GM12878 (cell line): Measurements from ENCODE around the gene CLDN7.

Source experiments
- ZNF274 ChIP-seq: IDR thresholded peaks from one replicate; pipeline ENCODE4 v1.8.0; 2011; ENCODE audit not compliant: insufficient read length, insufficient read depth
- TF ChIP-seq, protein P1 (sequence below), 3 experiments: IDR thresholded peaks in 2 of 3; conservative IDR thresholded peaks in 1 of 3; 2 replicates each; pipeline ENCODE4 v1.5.1; 2011; ENCODE audit warnings: low read depth in 3 of 3, low read length in 3 of 3, mild to moderate bottlenecking in 3 of 3, control low read depth in 2 of 3, moderate library complexity in 2 of 3, inconsistent platforms in 1 of 3, mixed read lengths in 1 of 3; ENCODE audit not compliant: control insufficient read depth in 2 of 3, insufficient read depth in 1 of 3; ENCODE audit errors: extremely low read depth in 1 of 3

DNA sequence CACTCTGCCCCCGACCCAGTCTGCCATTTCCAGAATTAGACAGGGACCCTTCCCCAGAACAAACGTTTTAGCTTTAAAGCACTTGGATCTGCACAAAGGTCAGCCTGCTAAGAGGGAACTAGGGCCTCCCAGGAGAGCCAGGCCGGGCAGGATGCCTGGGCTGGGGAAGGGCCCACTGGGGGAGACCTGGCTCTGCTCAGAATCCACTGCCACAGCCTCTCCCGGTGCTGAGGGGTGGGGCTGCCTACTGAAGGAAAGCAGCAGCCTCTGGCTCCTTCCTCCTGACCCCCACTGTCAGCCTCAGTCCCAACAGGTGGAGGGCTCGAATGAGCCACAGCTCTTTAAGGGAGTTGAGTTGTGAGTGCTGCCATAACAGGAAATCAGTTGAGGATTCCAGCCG is 30.5 kb upstream of the CLDN7 start:
- TF ChIP-seq, protein P1, sequence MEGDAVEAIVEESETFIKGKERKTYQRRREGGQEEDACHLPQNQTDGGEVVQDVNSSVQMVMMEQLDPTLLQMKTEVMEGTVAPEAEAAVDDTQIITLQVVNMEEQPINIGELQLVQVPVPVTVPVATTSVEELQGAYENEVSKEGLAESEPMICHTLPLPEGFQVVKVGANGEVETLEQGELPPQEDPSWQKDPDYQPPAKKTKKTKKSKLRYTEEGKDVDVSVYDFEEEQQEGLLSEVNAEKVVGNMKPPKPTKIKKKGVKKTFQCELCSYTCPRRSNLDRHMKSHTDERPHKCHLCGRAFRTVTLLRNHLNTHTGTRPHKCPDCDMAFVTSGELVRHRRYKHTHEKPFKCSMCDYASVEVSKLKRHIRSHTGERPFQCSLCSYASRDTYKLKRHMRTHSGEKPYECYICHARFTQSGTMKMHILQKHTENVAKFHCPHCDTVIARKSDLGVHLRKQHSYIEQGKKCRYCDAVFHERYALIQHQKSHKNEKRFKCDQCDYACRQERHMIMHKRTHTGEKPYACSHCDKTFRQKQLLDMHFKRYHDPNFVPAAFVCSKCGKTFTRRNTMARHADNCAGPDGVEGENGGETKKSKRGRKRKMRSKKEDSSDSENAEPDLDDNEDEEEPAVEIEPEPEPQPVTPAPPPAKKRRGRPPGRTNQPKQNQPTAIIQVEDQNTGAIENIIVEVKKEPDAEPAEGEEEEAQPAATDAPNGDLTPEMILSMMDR (IDR thresholded peaks at IDR 0.05 in 2 of 3, conservative IDR thresholded peaks at IDR 0.05 in 1 of 3; ENCODE audit: control insufficient read depth in 2 of 3, extremely low read depth in 1 of 3, insufficient read depth in 1 of 3, low read depth in 3 of 3, low read length in 3 of 3), result no peak
- TF ChIP-seq ZNF274, result no peak
